Esophagus squamous epithelium (tissue), 5 donors: ENCODE results near the gene CDKN2B-AS1. TPM values are rescaled to one million over a fixed set of nuclear protein-coding genes. Genes with fewer than 3 reads are reported as not detected.

Experiments used
- DNase-seq: peaks from one replicate; lab custom pipeline; 2025; lab: John Stamatoyannopoulos, UW
- H3K27ac ChIP-seq, 4 donors: fragments of 200-600 bp; sonication (generic); one replicate each; pipeline ENCODE4 v1.5.1; 2016 to 2019; ENCODE audit warnings: mild to moderate bottlenecking in 1 of 4
- H3K27me3 ChIP-seq, 4 donors: fragments of 200-600 bp; sonication (generic); 1 replicate in 3 of 4; 2 replicates in 1 of 4; pipeline versions ENCODE4 v1.5.1 to v1.6.0; 2017 to 2021; ENCODE audit warnings: antibody characterized with exemption in 1 of 4
- H3K36me3 ChIP-seq, 3 donors: fragments of 200-600 bp; sonication (generic); one replicate each; pipeline ENCODE4 v1.5.1; 2016 to 2019
- H3K4me1 ChIP-seq, 3 donors: fragments of 200-600 bp; sonication (generic); one replicate each; pipeline ENCODE4 v1.5.1; 2017 to 2019
- H3K4me3 ChIP-seq, 4 donors: fragments of 200-600 bp; sonication (generic); 1 replicate in 3 of 4; 2 replicates in 1 of 4; pipeline ENCODE4 v1.5.1; 2016 to 2019; ENCODE audit warnings: mild to moderate bottlenecking in 2 of 4, moderate library complexity in 1 of 4
- H3K9me3 ChIP-seq, 3 donors: fragments of 200-600 bp; sonication (generic); one replicate each; pipeline ENCODE4 v1.5.1; 2016 to 2019
- CTCF ChIP-seq, 6 experiments: fragments of 450-650 bp in 4 of 6; fragments of 200-600 bp in 2 of 6; sonication (generic) in 2 of 6; IDR thresholded peaks; one replicate each; pipeline ENCODE4 v1.5.1; 2016 to 2019; ENCODE audit warnings: antibody characterized with exemption in 6 of 6, mild to moderate bottlenecking in 4 of 6, moderate library complexity in 4 of 6
- POLR2A ChIP-seq, 4 donors: fragments of 450-650 bp; IDR thresholded peaks; one replicate each; pipeline ENCODE4 v1.6.1; 2017; ENCODE audit warnings: antibody characterized with exemption in 4 of 4, mild to moderate bottlenecking in 4 of 4, moderate library complexity in 3 of 4
- WGBS, 2 donors: methylation state at CpG; one replicate each; pipeline ENCODE4 v1.1.5; 2018; 5-methylcytosine and 5-hydroxymethylcytosine counted together
- intact Hi-C: fragments of 100-400 bp; cut with DNase I; formaldehyde crosslinking; loops from one replicate; pipeline ENCODE4 v1.15.0; 2022
- total RNA-seq, 4 donors: library from RNA; depleted of rRNA; stranded (reverse); fragments of >200 nt; gene quantifications; one replicate each; pipeline ENCODE4 v1.1.0, GENCODE V29; 2016
- donor health status: DM: yes; HTN: yes; CAD: no.

The CDKN2B-AS1 gene
- total RNA-seq, 4 donors from 2014 or later: 0.48 to 1.7 (median 0.80) TPM

GRCh38 chr9:22047596-22047995 is 53.0 kb downstream of the CDKN2B-AS1 start:
- Histone ChIP-seq H3K27me3 (no peaks in the 10 kb centered on the region), H3K36me3 (no peaks in the 10 kb centered on the region), H3K9me3 (no peaks in the 10 kb centered on the region), H3K4me3 (no peak overlapping the region), H3K27ac (no peak overlapping the region), H3K4me1 (peaks cover 4 to 26% (median 6%) of the 10 kb centered on the region in 3 donors)
- 93 to 96% methylated on average over 2 of the region's 2 CpGs for WGBS, 2 donors
- intact Hi-C loops: no loop called here
- DNase-seq: no peak
- TF ChIP-seq POLR2A (IDR thresholded peaks at IDR 0.05) (no peak), CTCF (IDR thresholded peaks at IDR 0.05) (no peak)

- H3K9me3 ChIP-seq: no peaks in the 10 kb centered on the region
- H3K36me3 ChIP-seq: no peaks in the 10 kb centered on the region
- no peak overlapping the region for H3K4me3 ChIP-seq
- 89 to 100% methylated on average over 1 of the region's 1 CpG for WGBS, 2 donors
- no peaks in the 10 kb centered on the region for H3K27me3 ChIP-seq
- no peak overlapping the region for H3K27ac ChIP-seq
- intact Hi-C loops: no loop called here
- DNase-seq: no peak
- peaks cover 8 to 32% (median 11%) of the 10 kb centered on the region in 3 donors for H3K4me1 ChIP-seq
- TF ChIP-seq POLR2A (IDR thresholded peaks at IDR 0.05) (no peak), CTCF (IDR thresholded peaks at IDR 0.05) (no peak)
Measured at GRCh38 chr9:22049411-22049810, 54.8 kb downstream of the CDKN2B-AS1 start.

- H3K9me3 ChIP-seq: no peaks in the 10 kb centered on the region
- H3K36me3 ChIP-seq: no peaks in the 10 kb centered on the region
- H3K4me1 ChIP-seq: peaks cover 8 to 29% (median 11%) of the 10 kb centered on the region in 3 donors
- no peak overlapping the region for H3K27ac ChIP-seq
- no peak for DNase-seq
- no peak for TF ChIP-seq POLR2A (IDR thresholded peaks at IDR 0.05)
- TF ChIP-seq CTCF (IDR thresholded peaks at IDR 0.05): no peak
- intact Hi-C loops: no loop called here
- no peak overlapping the region for H3K4me3 ChIP-seq
- 72 to 75% methylated on average over 4 of the region's 4 CpGs for WGBS, 2 donors
- H3K27me3 ChIP-seq: no peaks in the 10 kb centered on the region
Measured at GRCh38 chr9:22050924-22051323, 56.3 kb downstream of the CDKN2B-AS1 start.

GRCh38 chr9:22052376-22052945 is 57.9 kb downstream of the CDKN2B-AS1 start:
- 28 to 32% methylated on average over 4 of the region's 4 CpGs for WGBS, 2 donors
- H3K27me3 ChIP-seq: no peaks in the 10 kb centered on the region

More at GRCh38 chr9:22052376-22052945, 57.9 kb downstream of the CDKN2B-AS1 start:
- H3K27ac ChIP-seq: peak overlapping the region in 1 of 4 donors; percentile 10
- no peak overlapping the region for H3K4me3 ChIP-seq
- TF ChIP-seq POLR2A (IDR thresholded peaks at IDR 0.05): no peak
- no peak for TF ChIP-seq CTCF (IDR thresholded peaks at IDR 0.05)
- H3K4me1 ChIP-seq: peaks cover 8 to 29% (median 11%) of the 10 kb centered on the region in 3 donors
- intact Hi-C loops: no loop called here
- H3K36me3 ChIP-seq: no peaks in the 10 kb centered on the region
- DNase-seq: no peak
- H3K9me3 ChIP-seq: no peaks in the 10 kb centered on the region
